ENCODE measurements around the gene EPHA6. TPM values are rescaled to one million over a fixed set of nuclear protein-coding genes. Genes with fewer than 3 reads are reported as not detected.

Gene EPHA6
- total and polyA plus RNA-seq, 9 of the 15 experiments (the other 6 are each of a cell fraction or from before 2014, with no cell fraction given): not detected

DNA sequence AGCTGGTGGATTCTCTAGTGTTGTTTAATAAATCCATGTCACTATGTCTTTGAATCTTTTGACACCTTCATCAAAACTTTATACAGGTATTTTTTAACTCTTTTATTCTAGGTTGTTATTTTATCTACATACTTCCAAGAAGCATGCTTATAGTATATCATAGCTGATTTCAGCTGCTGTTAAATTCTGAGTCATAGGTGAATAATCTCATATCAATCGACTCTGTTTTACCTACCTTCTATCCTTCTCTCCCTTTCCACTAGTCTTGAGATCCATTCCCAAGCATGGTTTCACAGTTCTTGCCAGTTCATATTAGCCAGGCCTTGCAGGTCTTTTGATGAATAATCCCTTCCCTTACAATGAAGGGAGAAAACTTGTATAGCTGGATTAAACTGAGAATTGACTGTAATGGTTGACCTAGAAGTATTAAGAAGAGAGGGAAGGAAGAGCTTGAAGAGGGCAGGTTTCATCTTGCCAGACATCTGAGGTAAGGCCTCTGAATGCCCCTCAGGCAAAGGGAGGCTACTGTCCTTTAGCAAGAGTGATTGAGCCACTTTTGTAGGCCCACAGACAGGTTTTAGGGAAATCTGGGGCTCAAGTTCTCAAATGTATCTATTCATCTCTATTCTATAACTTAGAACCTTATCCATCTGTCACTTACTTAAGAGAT, 146.4 kb downstream of the EPHA6 start:
- Histone ChIP-seq H3K9me1 (ENCODE audit: control insufficient read depth, insufficient read depth, low read length) (no peaks in the 10 kb centered on the region), H3K9ac (ENCODE audit: insufficient read depth in 1 of 2, low read depth in 2 of 2, low read length in 2 of 2) (no peak overlapping the region), H3K4me3 (no peak overlapping the region), H3K4me1 (replicated peaks in 1 of 2; ENCODE audit: control insufficient read depth in 2 of 2, insufficient read depth in 2 of 2, low read length in 2 of 2) (no peaks in the 10 kb centered on the region), H3K27ac (ENCODE audit: extremely low read depth, low read depth, low read length) (no peak overlapping the region), H3K36me3 (ENCODE audit: control insufficient read depth, insufficient read depth, low read length) (no peaks in the 10 kb centered on the region), H4K20me1 (replicated peaks; ENCODE audit: control insufficient read depth, insufficient read depth, low read length) (no peaks in the 10 kb centered on the region), H3K9me3 (replicated peaks; ENCODE audit: control insufficient read depth, insufficient read depth, low read depth, low read length) (no peaks in the 10 kb centered on the region), H2AFZ (ENCODE audit: low read depth, low read length) (no peak overlapping the region), H3K79me2 (ENCODE audit: control insufficient read depth, insufficient read depth, low read length) (no peaks in the 10 kb centered on the region), H3K27me3 (ENCODE audit: control insufficient read depth in 2 of 2, insufficient read depth in 2 of 2, low read length in 2 of 2) (no peaks in the 10 kb centered on the region), H3K4me2 (ENCODE audit: insufficient read depth, low read length) (no peak overlapping the region)
- BruUV-seq (replicated peaks): no TSS peak
- POLR2A ChIA-PET: no interaction called here
- DNase-seq (ENCODE audit: extremely low read depth in 1 of 4, low spot score in 3 of 4) (no peak), ATAC-seq (no peak), FAIRE-seq (no peak)
- in situ Hi-C loops (cut with MboI): no loop called here
- intact Hi-C loops (cut with micrococcal nuclease): no loop called here
- TF ChIP-seq ESRRA (IDR thresholded peaks at IDR 0.05; ENCODE audit: borderline replicate concordance, low read depth) (no peak), ZNF696 (CRISPR knock-in tag; conservative IDR thresholded peaks at IDR 0.05) (no peak), CAMTA2 (CRISPR knock-in tag; conservative IDR thresholded peaks at IDR 0.05) (no peak), ZNF174 (CRISPR knock-in tag; IDR thresholded peaks at IDR 0.05) (no peak), CHD2 (IDR thresholded peaks at IDR 0.05; ENCODE audit: low read depth, low read length) (no peak), ZSCAN32 (CRISPR knock-in tag; IDR thresholded peaks at IDR 0.05) (no peak)
- TF ChIP-seq, protein P1, sequence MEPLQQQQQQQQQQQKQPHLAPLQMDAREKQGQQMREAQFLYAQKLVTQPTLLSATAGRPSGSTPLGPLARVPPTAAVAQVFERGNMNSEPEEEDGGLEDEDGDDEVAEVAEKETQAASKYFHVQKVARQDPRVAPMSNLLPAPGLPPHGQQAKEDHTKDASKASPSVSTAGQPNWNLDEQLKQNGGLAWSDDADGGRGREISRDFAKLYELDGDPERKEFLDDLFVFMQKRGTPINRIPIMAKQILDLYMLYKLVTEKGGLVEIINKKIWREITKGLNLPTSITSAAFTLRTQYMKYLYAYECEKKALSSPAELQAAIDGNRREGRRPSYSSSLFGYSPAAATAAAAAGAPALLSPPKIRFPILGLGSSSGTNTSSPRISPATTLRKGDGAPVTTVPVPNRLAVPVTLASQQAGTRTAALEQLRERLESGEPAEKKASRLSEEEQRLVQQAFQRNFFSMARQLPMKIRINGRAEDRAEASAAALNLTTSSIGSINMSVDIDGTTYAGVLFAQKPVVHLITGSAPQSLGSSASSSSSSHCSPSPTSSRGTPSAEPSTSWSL (CRISPR knock-in tag; IDR thresholded peaks at IDR 0.05; ENCODE audit: borderline replicate concordance): no peak
- TF ChIP-seq, protein P2, sequence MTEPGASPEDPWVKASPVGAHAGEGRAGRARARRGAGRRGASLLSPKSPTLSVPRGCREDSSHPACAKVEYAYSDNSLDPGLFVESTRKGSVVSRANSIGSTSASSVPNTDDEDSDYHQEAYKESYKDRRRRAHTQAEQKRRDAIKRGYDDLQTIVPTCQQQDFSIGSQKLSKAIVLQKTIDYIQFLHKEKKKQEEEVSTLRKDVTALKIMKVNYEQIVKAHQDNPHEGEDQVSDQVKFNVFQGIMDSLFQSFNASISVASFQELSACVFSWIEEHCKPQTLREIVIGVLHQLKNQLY (CRISPR knock-in tag; conservative IDR thresholded peaks at IDR 0.05): no peak
- CTCF ChIA-PET (ENCODE audit: low intra/inter-chr PET ratio): no interaction called here
- 0% methylated on average over 1 of the region's 1 CpG for WGBS (ENCODE audit: insufficient coverage, low coverage, missing lambda C conversion rate)

Measured in K562 (cell line).